Loucy (cell line): ENCODE measurements around the gene NFATC1.

Experiments used
- H2AFZ ChIP-seq: fragments of 200-600 bp; sonication (generic); 2 replicates; pipeline ENCODE4 v1.6.0; 2016; ENCODE audit warnings: antibody characterized with exemption, mild to moderate bottlenecking, low read length, moderate library complexity
- H3F3A ChIP-seq: fragments of 200-600 bp; 2 replicates; pipeline ENCODE4 v1.6.0; 2016; ENCODE audit warnings: antibody characterized with exemption, low read depth, mild to moderate bottlenecking
- H3K27me3 ChIP-seq: fragments of 200-600 bp; sonication (generic); 2 replicates; pipeline ENCODE4 v1.6.1; 2014; ENCODE audit warnings: low read length, mild to moderate bottlenecking; ENCODE audit not compliant: insufficient read depth, poor library complexity, severe bottlenecking
- H3K36me3 ChIP-seq: fragments of 200-600 bp; sonication (generic); 2 replicates; pipeline ENCODE4 v1.6.1; 2016; ENCODE audit warnings: low read length; ENCODE audit not compliant: insufficient read depth
- H3K4me1 ChIP-seq: fragments of 200-600 bp; sonication (generic); 2 replicates; pipeline ENCODE4 v1.5.1; 2014; ENCODE audit warnings: low read length, mild to moderate bottlenecking; ENCODE audit not compliant: insufficient read depth, poor library complexity, severe bottlenecking
- H3K4me2 ChIP-seq: fragments of 200-600 bp; sonication (generic); 2 replicates; pipeline ENCODE4 v1.6.0; 2014; ENCODE audit warnings: antibody characterized with exemption, low read length, low read depth, mild to moderate bottlenecking; ENCODE audit not compliant: poor library complexity, severe bottlenecking
- H3K4me3 ChIP-seq: fragments of 200-600 bp; sonication (generic); 2 replicates; pipeline ENCODE4 v1.5.1; 2014; ENCODE audit warnings: low read length, mild to moderate bottlenecking, mixed read lengths; ENCODE audit not compliant: poor library complexity, severe bottlenecking
- H3K79me2 ChIP-seq: fragments of 200-600 bp; sonication (generic); 2 replicates; pipeline ENCODE4 v1.6.1; 2014; ENCODE audit warnings: low read length; ENCODE audit not compliant: insufficient read depth
- H3K9ac ChIP-seq: fragments of 200-600 bp; sonication (generic); 2 replicates; pipeline ENCODE4 v1.6.0; 2014; ENCODE audit warnings: mild to moderate bottlenecking, low read depth, low read length, moderate library complexity; ENCODE audit not compliant: poor library complexity, severe bottlenecking
- H3K9me2 ChIP-seq: fragments of 200-600 bp; sonication (generic); replicated peaks from 2 replicates; pipeline ENCODE4 v1.6.1; 2016; ENCODE audit warnings: low read depth, low read length, mixed read lengths
- H3K9me3 ChIP-seq: fragments of 200-600 bp; sonication (generic); 2 replicates; pipeline ENCODE4 v1.6.1; 2014; ENCODE audit warnings: mild to moderate bottlenecking, antibody characterized with exemption, low read length, low read depth; ENCODE audit not compliant: insufficient read depth
- H4K20me1 ChIP-seq: fragments of 200-600 bp; sonication (generic); 2 replicates; pipeline ENCODE4 v1.6.0; 2014; ENCODE audit warnings: antibody characterized with exemption, low read length, mild to moderate bottlenecking; ENCODE audit not compliant: insufficient read depth, poor library complexity, severe bottlenecking
- EZH2phosphoT487 ChIP-seq: fragments of 200-600 bp; IDR thresholded peaks from 2 replicates; pipeline ENCODE4 v1.6.1; 2018; ENCODE audit warnings: antibody characterized with exemption, mild to moderate bottlenecking, moderate library complexity, borderline replicate concordance
- TF ChIP-seq, protein P1 (sequence below): fragments of 200-600 bp; sonication (generic); conservative IDR thresholded peaks from 2 replicates; pipeline ENCODE4 v1.5.1; 2014; ENCODE audit warnings: mild to moderate bottlenecking, antibody characterized with exemption, low read length

Gene NFATC1

DNA sequence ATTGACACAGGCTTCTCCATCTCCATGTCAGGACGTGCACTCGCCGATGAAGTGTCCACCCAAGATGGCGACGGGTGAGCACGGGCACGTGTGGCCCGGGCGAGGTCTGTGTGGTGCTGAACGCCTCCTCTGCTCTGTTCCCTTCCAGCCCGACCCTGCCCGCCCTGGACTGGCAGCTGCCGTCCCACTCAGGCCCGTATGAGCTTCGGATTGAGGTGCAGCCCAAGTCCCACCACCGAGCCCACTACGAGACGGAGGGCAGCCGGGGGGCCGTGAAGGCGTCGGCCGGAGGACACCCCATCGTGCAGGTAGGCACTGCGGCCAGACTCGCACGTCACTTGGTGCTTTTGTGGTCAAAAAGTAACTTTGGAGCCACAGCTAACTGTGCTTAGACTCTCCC is 37.7 kb downstream of the NFATC1 start:
- Histone ChIP-seq H3K9me3 (no peaks in the 10 kb centered on the region), H3K79me2 (0 out of 2 replicates have a peak, but pooled peaks cover 4% of the 10 kb centered on the region), H2AFZ (no peak overlapping the region), H3K9ac (no peak overlapping the region), H3K4me1 (no peaks in the 10 kb centered on the region), H3K36me3 (peaks cover 10% of the 10 kb centered on the region; the same call in 1 of the 2 replicates), H3K4me3 (no peak overlapping the region), H3K4me2 (no peak overlapping the region), H3F3A (no peaks in the 10 kb centered on the region), H3K9me2 (no peaks in the 10 kb centered on the region), H4K20me1 (no peaks in the 10 kb centered on the region), H3K27me3 (no peaks in the 10 kb centered on the region)
- no peak for TF ChIP-seq EZH2phosphoT487
- TF ChIP-seq, protein P1, sequence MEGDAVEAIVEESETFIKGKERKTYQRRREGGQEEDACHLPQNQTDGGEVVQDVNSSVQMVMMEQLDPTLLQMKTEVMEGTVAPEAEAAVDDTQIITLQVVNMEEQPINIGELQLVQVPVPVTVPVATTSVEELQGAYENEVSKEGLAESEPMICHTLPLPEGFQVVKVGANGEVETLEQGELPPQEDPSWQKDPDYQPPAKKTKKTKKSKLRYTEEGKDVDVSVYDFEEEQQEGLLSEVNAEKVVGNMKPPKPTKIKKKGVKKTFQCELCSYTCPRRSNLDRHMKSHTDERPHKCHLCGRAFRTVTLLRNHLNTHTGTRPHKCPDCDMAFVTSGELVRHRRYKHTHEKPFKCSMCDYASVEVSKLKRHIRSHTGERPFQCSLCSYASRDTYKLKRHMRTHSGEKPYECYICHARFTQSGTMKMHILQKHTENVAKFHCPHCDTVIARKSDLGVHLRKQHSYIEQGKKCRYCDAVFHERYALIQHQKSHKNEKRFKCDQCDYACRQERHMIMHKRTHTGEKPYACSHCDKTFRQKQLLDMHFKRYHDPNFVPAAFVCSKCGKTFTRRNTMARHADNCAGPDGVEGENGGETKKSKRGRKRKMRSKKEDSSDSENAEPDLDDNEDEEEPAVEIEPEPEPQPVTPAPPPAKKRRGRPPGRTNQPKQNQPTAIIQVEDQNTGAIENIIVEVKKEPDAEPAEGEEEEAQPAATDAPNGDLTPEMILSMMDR, result no peak

DNA sequence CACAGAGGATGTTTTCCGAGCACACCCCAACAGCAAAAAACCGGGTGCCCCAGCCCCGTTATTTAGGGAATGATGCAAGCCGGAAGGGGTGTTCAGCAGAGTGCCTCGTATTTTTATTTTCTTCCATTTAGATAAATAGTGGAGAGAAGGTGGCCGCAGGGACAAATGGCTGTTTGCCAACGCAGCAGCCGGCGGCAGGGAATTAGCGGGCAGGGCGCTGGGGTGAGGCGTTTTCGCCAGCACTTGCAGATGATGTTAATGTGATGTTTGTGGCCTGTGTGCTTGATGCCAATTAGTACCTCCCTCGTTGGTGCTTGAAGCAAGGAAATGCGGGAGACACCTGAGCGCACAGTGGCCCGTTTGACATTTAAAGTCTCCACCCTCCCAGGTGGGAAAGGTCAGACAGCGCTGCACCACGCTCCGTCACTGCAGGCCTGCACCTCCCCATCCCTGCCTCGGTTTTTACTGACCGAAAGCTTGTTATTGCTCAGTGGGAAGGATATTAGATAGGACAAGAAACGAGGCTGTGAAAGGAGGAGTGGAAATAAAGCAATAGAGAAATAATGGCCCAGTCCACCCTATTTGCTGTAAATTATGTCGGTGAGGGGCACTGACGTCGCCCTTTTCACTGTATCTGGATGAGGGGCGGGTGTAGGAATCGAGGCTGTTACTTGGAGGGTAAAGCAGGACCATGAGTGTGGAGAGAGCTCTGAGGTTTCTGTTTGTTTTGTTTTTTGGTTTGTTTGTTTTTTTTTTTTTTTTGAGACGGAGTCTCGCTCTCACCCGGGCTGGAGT is 39.1 kb downstream of the NFATC1 start:
- no peak overlapping the region for H3K4me3 ChIP-seq
- no peak for TF ChIP-seq EZH2phosphoT487
- TF ChIP-seq, protein P1, result no peak
- no peaks in the 10 kb centered on the region for H3K9me3 ChIP-seq
- H3K79me2 ChIP-seq, result 0 out of 2 replicates have a peak, but pooled peaks cover 4% of the 10 kb centered on the region
- no peaks in the 10 kb centered on the region for H3F3A ChIP-seq
- H3K4me2 ChIP-seq, result no peak overlapping the region
- no peaks in the 10 kb centered on the region for H3K4me1 ChIP-seq
- H3K9me2 ChIP-seq, result no peaks in the 10 kb centered on the region
- H2AFZ ChIP-seq, result no peak overlapping the region
- peaks cover 11% of the 10 kb centered on the region; the same call in 1 of the 2 replicates for H3K36me3 ChIP-seq
- no peak overlapping the region for H3K9ac ChIP-seq
- H3K27me3 ChIP-seq, result no peaks in the 10 kb centered on the region
- H4K20me1 ChIP-seq, result no peaks in the 10 kb centered on the region

DNA sequence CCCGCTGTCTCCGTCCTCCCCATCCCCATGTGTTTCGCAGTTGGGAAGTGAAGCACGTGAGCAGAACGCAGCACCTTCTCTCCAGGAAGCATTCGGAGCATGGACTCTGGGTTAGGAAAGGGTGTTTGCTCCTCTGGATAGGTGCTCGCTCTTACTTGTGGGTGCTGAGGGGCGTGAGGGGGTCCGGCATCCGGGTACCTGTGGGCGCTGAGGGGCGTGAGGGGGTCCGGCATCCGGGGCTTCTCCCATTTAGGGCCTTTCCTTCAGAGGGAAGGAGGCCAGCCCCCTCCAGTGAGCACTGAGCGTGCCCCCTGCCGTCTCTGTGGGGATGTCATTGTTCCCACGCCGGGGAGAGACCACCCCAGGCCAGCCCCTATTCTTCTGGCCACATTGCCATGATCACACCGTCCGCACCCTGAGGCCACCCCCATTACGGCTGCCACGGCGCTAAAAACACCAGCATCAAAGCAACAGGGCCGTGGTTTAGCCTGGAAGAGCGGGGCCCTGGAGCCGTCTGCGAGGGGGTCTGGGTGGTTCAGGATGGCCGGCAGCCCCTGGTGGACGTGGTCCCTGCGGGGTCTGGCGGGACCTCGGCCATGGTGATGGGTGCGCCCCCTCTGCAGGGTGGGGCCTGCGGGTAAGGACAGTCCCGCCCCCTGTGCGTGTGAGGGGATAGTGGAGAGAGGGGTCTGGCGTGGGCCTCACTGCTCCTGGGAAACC is 41.0 kb downstream of the NFATC1 start:
- no peaks in the 10 kb centered on the region for H3K9me3 ChIP-seq
- TF ChIP-seq, protein P1, result no peak
- TF ChIP-seq EZH2phosphoT487, result no peak
- H3K4me1 ChIP-seq, result no peaks in the 10 kb centered on the region
- peaks cover 17% of the 10 kb centered on the region; the same call in 1 of the 2 replicates for H3K36me3 ChIP-seq
- no peaks in the 10 kb centered on the region for H4K20me1 ChIP-seq
- no peak overlapping the region for H3K4me2 ChIP-seq
- no peak overlapping the region for H3K4me3 ChIP-seq
- no peaks in the 10 kb centered on the region for H3K9me2 ChIP-seq
- no peak overlapping the region for H3K9ac ChIP-seq
- H3K79me2 ChIP-seq, result peaks cover 3% of the 10 kb centered on the region; the same call in 1 of the 2 replicates
- H3K27me3 ChIP-seq, result no peaks in the 10 kb centered on the region
- H3F3A ChIP-seq, result no peaks in the 10 kb centered on the region
- no peak overlapping the region for H2AFZ ChIP-seq
